Prostate gland (tissue), 2 donors: Measurements from ENCODE around the gene TMEM176A. TPM values are rescaled to one million over a fixed set of nuclear protein-coding genes. Genes with fewer than 3 reads are reported as not detected.

ENCODE experiments used
- DNase-seq: peaks from one replicate; pipeline ENCODE4 v3.0.0-alpha.2; 2019; ENCODE audit warnings: low spot score
- H3K27ac ChIP-seq, 2 donors: fragments of 200-600 bp; sonication (generic); 2 replicates each; pipeline ENCODE4 v1.5.1; 2017 to 2019
- H3K27me3 ChIP-seq: fragments of 200-600 bp; sonication (generic); replicated peaks from 2 replicates; pipeline ENCODE4 v1.5.1; 2019; ENCODE audit not compliant: insufficient read depth
- H3K36me3 ChIP-seq, 2 donors: fragments of 200-600 bp; sonication (generic); 1 replicate in 1 of 2; 2 replicates in 1 of 2; pipeline versions ENCODE4 v1.5.1 to v1.8.1; 2017 to 2019
- H3K4me1 ChIP-seq: fragments of 200-600 bp; sonication (generic); replicated peaks from 2 replicates; pipeline ENCODE4 v1.5.1; 2019
- H3K4me3 ChIP-seq, 2 donors: fragments of 200-600 bp; sonication (generic); 2 replicates each; pipeline ENCODE4 v1.5.1; 2017 to 2019
- H3K9me3 ChIP-seq: fragments of 200-600 bp; sonication (generic); 2 replicates; pipeline ENCODE4 v1.5.1; 2017
- POLR2A ChIP-seq: fragments of 450-650 bp; IDR thresholded peaks from one replicate; pipeline ENCODE4 v1.6.1; 2016; ENCODE audit warnings: antibody characterized with exemption, mild to moderate bottlenecking
- POLR2AphosphoS5 ChIP-seq: sonication (generic); formaldehyde crosslinking; IDR thresholded peaks from one replicate; pipeline ENCODE4 v1.6.1; 2017; ENCODE audit warnings: antibody characterized with exemption
- WGBS: methylation state at CpG from one replicate; pipeline ENCODE4 v1.1.5; 2018; 5-methylcytosine and 5-hydroxymethylcytosine counted together
- intact Hi-C: fragments of 100-400 bp; cut with DNase I; formaldehyde crosslinking; loops from one replicate; pipeline ENCODE4 v1.14.2; 2022
- total RNA-seq, 2 donors: library from RNA; depleted of rRNA; stranded (reverse); fragments of >200 nt; gene quantifications; one replicate each; pipeline ENCODE4 v1.1.0, GENCODE V29; 2016
- TF ChIP-seq, protein P1 (sequence below), 4 experiments: fragments of 200-600 bp in 2 of 4; fragments of 450-650 bp in 2 of 4; sonication (generic) in 2 of 4; IDR thresholded peaks; 1 replicate in 3 of 4; 2 replicates in 1 of 4; pipeline ENCODE4 v1.5.1; 2016 to 2019; ENCODE audit warnings: antibody characterized with exemption in 4 of 4, mild to moderate bottlenecking in 2 of 4, moderate library complexity in 2 of 4

The TMEM176A gene
- total RNA-seq, 2 donors from 2014 or later, result 3.8 to 6.9 TPM

DNA sequence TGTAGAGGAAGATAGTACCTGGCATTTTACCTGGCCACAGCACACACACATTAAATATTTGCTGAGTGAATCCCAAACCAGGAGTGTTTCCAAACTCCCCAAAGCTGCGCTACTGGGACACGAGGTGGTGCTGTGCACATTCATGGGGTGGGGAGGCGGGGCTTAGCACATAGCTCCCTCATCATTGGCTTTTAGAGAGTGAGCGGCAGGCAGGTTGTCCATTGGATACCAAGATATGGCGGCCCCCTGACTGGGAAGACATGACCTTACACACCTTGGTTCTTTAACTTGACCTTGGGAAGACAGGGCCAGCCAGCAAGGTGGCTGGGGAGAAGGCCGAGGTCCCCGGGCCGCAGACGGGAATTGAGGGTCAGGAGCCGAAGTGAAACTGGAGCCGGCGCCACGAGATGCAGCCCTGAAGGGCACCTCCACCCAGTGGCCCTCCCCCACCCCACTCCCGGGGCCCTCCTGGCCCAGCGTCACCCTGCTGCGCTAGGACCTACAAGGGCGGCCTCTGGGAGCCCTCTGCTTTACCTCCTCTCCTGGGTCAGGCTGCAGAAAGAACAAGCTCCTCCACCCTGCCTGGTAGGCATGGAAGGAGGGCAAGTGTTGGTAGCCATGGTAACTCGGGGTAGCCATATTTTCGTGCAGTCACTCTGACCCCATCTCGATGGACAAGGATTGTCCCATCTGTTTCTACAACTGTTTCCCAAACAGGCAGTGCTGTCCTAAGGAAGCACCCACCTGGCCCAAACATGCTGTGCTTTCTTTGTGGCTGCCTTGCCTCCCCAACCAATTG lies 24.0 kb downstream of the TMEM176A start:
- TF ChIP-seq POLR2A (no peak), POLR2AphosphoS5 (no peak)
- TF ChIP-seq, protein P1, sequence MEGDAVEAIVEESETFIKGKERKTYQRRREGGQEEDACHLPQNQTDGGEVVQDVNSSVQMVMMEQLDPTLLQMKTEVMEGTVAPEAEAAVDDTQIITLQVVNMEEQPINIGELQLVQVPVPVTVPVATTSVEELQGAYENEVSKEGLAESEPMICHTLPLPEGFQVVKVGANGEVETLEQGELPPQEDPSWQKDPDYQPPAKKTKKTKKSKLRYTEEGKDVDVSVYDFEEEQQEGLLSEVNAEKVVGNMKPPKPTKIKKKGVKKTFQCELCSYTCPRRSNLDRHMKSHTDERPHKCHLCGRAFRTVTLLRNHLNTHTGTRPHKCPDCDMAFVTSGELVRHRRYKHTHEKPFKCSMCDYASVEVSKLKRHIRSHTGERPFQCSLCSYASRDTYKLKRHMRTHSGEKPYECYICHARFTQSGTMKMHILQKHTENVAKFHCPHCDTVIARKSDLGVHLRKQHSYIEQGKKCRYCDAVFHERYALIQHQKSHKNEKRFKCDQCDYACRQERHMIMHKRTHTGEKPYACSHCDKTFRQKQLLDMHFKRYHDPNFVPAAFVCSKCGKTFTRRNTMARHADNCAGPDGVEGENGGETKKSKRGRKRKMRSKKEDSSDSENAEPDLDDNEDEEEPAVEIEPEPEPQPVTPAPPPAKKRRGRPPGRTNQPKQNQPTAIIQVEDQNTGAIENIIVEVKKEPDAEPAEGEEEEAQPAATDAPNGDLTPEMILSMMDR (IDR thresholded peaks at IDR 0.05), result no peak
- Histone ChIP-seq H3K27me3 (no peaks in the 10 kb centered on the region), H3K4me1 (no peaks in the 10 kb centered on the region), H3K36me3 (no peaks in the 10 kb centered on the region), H3K27ac (no peak overlapping the region), H3K9me3 (no peaks in the 10 kb centered on the region), H3K4me3 (no peak overlapping the region)
- intact Hi-C loops, result no loop called here
- no peak for DNase-seq
- 93% methylated on average over 20 of the region's 20 CpGs for WGBS

DNA sequence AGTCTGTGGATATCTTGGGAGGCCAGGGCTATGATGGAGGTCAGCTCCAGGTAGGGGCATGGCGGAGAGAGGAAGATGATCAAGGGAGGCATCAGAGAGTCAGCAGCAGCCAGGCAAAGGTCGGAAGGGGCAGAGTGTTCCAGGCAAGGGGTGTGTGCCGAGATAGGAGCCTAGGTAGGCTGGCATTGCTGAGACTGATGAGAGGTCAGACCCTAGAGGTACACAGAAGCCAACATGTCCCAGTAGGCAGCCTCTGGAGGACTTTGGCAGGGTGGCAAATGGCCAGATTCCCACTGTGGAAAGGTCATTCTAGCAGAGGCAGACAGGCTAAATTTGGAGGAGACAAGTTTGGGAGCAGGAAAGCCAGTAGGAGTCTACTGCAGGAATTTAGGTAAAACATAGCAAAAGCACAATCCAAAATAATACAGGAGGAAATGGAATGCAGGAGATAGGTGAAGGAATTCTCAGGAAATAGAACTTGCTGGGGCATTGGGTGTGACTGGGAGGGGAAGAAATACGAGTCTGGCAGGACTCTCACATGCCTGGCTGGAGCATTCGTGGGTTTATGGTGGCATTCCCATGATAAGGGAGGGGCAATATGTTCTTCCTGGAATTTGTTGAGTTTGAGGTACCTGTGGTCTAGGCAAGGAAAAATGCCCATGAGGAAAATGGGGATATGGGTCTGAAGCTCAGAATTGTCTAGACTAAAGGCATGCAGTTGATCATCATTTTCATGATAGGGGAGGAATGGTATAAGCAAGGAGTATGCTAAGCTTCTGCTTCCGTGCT lies 25.7 kb downstream of the TMEM176A start:
- no peak for DNase-seq
- no peak for TF ChIP-seq POLR2AphosphoS5
- TF ChIP-seq, protein P1 (IDR thresholded peaks at IDR 0.05), result no peak
- TF ChIP-seq POLR2A, result no peak
- intact Hi-C loops, result no loop called here

DNA sequence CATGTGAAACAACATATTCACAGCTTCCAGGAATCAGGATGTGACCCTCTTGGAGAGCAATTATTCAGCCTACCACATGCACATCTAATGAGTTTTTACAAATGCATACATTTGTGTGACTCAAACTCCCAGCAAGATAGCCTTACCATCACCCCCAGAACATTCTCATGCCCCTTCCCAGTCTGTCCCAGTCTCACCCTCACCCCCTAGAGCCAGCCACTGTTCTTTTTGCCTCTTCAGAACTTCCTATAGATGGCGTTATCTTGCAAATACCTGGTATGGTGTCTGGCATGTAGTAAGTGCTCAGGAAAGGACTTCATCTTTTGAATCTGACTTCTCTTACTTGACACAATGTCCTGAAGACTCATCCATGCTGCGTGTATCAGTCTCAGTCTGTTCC lies 27.8 kb downstream of the TMEM176A start:
- intact Hi-C loops, result no loop called here
- no peak overlapping the region for H3K27ac ChIP-seq
- H3K9me3 ChIP-seq, result no peaks in the 10 kb centered on the region
- H3K27me3 ChIP-seq, result no peaks in the 10 kb centered on the region
- DNase-seq, result no peak
- 95% methylated on average over 2 of the region's 2 CpGs for WGBS
- no peak for TF ChIP-seq POLR2A
- TF ChIP-seq POLR2AphosphoS5, result no peak
- TF ChIP-seq, protein P1 (IDR thresholded peaks at IDR 0.05), result no peak
- no peak overlapping the region for H3K4me3 ChIP-seq
- H3K4me1 ChIP-seq, result no peaks in the 10 kb centered on the region
- no peaks in the 10 kb centered on the region for H3K36me3 ChIP-seq

More for the DNA sequence above, 25.7 kb downstream of the TMEM176A start:
- H3K4me3 ChIP-seq, result no peak overlapping the region
- H3K4me1 ChIP-seq, result no peaks in the 10 kb centered on the region
- H3K27ac ChIP-seq, result no peak overlapping the region
- H3K27me3 ChIP-seq, result no peaks in the 10 kb centered on the region
- 63% methylated on average over 6 of the region's 6 CpGs for WGBS
- no peaks in the 10 kb centered on the region for H3K9me3 ChIP-seq
- no peaks in the 10 kb centered on the region for H3K36me3 ChIP-seq

DNA sequence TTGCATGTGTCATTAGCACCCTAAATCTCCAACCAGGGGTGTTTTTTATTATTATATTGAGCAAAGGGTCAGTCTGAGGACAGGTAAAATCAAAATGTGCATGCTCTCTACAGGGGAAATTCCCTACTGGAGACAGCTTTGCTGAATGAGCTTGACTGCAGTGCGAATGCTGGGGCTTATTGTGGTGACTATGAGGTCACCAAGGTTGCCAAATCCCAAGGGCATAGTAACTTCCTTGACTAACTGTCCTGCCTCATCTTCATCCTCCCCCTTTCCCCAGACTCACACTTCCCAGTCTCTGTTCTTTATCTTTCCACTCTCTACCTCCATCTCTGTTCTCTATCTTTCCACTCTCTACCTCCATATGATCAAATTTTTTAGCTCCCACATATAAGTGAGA lies 28.9 kb downstream of the TMEM176A start:
- intact Hi-C loops, result no loop called here
- TF ChIP-seq POLR2AphosphoS5 (no peak), POLR2A (no peak)
- TF ChIP-seq, protein P1 (IDR thresholded peaks at IDR 0.05), result no peak
- H3K9me3 ChIP-seq, result no peaks in the 10 kb centered on the region
- H3K27me3 ChIP-seq, result no peaks in the 10 kb centered on the region
- H3K4me3 ChIP-seq, result no peak overlapping the region
- DNase-seq, result no peak
- WGBS, result 88% methylated on average over 1 of the region's 1 CpG
- H3K36me3 ChIP-seq, result no peaks in the 10 kb centered on the region
- H3K27ac ChIP-seq, result no peak overlapping the region
- H3K4me1 ChIP-seq, result no peaks in the 10 kb centered on the region
